Measurements from ENCODE around the gene NFATC2IP.
A peak's percentile ranks its signal among the peaks of the same experiment; 100 is the strongest.
"Not testable (repeated sequence)": the region's sequence is repeated elsewhere in the genome, so short reads cannot be mapped to it uniquely, and the experiment has no call there.

NFATC2IP gene

DNA sequence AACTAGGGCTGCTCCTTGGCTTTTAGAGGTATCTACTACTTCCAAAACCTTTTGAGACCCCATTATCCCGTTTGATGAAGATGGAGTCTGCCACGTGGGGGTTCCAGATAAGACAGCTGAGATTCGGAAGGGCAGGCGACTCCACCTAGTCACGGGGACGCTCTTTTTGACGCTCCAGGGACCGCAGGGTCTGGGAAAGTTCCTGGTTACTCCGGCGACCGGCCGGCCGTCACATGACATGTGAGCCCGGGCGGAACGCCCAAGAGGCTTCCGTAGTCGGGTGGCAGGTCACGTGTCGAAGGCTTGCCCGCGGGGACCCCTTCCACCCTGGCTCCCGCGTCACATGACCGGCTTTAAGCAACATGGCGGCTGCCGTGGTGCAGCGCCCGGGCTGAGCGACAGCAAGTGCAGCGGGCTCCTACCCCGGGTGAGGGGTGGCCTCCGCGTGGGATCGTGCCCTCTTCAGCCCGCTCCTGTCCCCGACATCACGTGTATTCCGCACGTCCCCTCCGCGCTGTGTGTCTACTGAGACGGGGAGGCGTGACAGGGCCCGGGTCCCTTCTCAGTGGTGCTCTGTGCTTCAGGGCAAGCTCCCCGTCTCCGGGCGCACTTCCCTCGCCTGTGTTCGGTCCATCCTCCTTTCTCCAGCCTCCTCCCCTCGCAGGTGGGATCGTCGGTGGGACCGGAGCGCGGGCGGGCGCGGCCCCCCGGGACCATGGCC, 23.9 kb downstream of the NFATC2IP start, which contains the start of gene SPNS1:
SPNS1 (plus strand) TSS at position 342 of the 721 bp plus-strand sequence; CDS start at position 716, 374 bp downstream.
- DNase-seq = peak; percentile 92 to 98 (median 96)

- DNase-seq = no peak
These were observed 24.4 kb downstream of the NFATC2IP start for GRCh38 chr16:28975158-28975599.

DNA sequence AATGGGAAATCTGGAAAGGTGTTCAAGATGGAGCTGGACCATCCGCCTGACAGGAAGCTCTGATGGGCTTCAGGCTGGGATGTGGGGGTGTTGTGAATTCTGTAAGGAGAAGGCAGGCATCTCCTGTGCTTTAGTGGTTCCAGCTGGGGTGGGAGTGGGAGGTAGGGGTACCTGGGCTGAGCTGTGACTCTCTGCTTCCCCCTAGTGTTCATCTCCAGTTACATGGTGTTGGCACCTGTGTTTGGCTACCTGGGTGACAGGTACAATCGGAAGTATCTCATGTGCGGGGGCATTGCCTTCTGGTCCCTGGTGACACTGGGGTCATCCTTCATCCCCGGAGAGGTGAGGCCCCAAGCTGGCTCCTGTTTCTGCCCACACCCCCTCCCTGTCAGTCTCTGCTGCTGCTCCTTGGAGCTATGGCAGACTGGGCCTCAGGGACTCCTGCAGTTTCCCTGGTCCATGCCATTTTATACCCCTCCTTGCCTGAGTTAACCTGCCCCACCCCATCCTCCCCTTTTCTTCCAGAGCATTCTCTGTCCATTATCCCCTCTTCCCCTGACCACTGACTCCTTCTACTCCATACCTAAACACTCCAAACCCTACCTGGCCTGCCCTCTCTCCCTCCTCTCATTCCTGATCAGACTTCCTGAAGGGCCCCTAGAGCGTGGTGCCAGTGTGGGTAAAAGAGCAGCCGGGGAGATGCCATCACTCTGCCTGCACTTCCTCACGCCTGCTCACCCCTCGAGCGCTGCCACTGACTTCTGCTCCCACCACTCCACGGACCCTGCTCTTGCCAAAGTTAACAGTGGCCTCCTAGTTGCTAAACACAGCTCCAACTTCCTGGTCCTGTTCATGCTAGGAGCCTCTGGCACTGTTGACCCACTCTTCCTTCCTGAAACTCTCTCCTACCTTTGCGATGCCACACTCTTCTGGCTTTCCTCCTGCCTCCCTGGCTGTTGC, 27.2 kb downstream of the NFATC2IP start:
- no peak for DNase-seq

DNA sequence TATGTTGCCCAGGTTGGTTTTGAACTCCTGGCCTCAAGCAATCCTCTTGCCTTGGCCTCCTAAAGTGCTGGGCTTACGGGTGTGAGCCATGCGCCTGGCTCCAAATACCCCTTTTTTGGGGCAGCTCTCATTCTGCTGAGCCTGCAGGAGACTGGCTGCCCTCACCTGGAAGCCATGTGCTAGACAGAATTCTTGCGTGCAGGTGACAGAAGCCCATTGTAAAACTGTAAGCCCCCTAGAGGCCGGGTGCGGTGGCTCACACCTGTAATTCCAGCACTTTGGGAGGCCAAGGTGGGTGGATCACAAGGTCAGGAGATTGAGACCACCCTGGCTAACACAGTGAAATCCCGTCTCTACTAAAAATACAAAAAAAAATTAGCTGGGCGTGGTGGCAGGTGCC, 29.6 kb downstream of the NFATC2IP start:
- not testable (repeated sequence) for DNase-seq

DNA sequence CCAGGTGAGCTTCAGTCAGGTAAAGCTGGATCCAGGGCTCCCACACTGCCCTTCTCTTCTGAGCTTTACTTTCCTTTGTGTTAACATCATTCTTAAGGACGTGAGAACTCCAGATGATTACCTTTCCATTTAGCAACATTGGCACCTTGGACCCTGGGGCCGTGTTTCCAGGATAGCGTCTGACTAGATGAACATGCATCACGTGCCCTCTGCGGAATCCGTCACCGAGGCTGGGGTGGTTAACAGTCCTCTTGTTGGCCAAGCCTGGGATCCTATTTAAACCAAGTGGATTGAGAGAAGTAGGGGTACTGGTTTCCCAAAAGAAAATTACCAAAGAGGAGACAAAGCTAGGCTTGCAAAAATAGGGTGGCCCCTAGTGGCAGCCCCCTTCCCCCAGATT, 30.2 kb downstream of the NFATC2IP start:
- no peak for DNase-seq

GRCh38 chr16:28981517-28981916, 30.8 kb downstream of the NFATC2IP start:
- no peak for DNase-seq

DNA sequence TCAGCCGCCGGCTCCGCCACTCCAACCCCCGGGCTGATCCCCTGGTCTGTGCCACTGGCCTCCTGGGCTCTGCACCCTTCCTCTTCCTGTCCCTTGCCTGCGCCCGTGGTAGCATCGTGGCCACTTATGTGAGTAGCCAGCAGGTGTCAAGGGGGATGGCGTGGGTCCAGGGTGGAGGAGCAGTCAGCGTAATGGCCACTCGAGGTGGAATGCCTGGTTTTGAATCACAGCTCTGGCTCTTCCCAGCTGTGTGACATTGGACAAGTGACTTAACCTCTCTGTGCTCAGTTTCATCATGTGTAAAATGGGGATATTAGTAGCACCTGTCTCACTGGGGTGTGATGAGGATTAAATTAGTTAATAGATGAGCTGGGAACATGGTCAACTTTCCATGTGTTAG, 31.7 kb downstream of the NFATC2IP start:
- DNase-seq = no peak

GRCh38 chr16:28982949-28983348, 32.2 kb downstream of the NFATC2IP start:
- DNase-seq = no peak

DNA sequence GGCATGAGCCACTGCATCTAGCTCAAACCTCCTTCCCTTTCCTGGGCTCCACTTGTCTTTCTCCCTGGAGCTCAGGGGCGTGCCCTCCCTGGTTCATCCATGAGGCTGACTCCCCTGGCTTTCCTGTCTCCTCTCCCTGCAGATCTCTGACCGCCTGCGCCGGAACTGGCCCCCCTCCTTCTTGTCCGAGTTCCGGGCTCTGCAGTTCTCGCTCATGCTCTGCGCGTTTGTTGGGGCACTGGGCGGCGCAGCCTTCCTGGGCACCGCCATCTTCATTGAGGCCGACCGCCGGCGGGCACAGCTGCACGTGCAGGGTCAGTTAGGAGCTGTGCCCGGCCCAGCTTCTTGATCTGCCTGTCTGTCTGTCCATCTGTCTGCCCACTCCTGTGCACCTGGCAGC, 32.9 kb downstream of the NFATC2IP start:
- no peak for DNase-seq

DNA sequence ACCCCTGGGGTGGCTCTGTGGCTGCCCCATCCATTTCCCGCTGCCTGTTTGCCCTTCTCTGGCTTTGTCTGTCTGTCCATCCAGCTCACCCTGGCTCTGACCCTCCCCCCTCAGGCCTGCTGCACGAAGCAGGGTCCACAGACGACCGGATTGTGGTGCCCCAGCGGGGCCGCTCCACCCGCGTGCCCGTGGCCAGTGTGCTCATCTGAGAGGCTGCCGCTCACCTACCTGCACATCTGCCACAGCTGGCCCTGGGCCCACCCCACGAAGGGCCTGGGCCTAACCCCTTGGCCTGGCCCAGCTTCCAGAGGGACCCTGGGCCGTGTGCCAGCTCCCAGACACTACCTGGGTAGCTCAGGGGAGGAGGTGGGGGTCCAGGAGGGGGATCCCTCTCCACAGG, 33.4 kb downstream of the NFATC2IP start:
- no peak for DNase-seq

GRCh38 chr16:28984619-28985135, 33.9 kb downstream of the NFATC2IP start, which contains the start of gene LAT:
LAT (plus strand) TSS chr16:28985052; CDS start chr16:28985418, 366 bp downstream.
- DNase-seq = no peak

GRCh38 chr16:28985211-28986041, 34.7 kb downstream of the NFATC2IP start:
- no peak for DNase-seq

- no peak for DNase-seq
These were observed 35.3 kb downstream of the NFATC2IP start for GRCh38 chr16:28986046-28986445.

GRCh38 chr16:28986492-28986891, 35.8 kb downstream of the NFATC2IP start:
- no peak for DNase-seq

GRCh38 chr16:28987170-28987853, 36.6 kb downstream of the NFATC2IP start:
- DNase-seq = no peak

- no peak for DNase-seq
These were observed 38.6 kb downstream of the NFATC2IP start for GRCh38 chr16:28989363-28989762.

DNA sequence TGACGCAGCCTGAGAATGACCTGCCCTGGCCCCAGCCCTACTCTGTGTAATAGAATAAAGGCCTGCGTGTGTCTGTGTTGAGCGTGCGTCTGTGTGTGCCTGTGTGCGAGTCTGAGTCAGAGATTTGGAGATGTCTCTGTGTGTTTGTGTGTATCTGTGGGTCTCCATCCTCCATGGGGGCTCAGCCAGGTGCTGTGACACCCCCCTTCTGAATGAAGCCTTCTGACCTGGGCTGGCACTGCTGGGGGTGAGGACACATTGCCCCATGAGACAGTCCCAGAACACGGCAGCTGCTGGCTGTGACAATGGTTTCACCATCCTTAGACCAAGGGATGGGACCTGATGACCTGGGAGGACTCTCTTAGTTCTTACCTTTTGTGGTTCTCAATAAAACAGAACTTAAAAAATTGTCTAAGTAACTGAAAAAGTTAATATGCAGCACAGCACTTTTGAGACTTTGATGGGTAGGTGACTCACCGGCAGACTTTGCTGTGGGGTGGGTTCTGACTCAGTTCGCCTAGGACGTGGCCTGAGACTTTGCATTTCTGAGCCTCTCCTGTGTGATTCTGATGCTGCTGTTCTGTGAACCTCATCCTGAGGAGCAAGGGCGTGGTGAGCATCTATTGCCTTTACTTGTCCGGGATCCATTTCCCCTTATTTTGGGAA, 39.8 kb downstream of the NFATC2IP start:
- DNase-seq = no peak

- no peak for DNase-seq
These were observed 41.0 kb downstream of the NFATC2IP start for GRCh38 chr16:28991687-28992086.

GRCh38 chr16:28992496-28992895, 41.8 kb downstream of the NFATC2IP start:
- no peak for DNase-seq

- no peak for DNase-seq
These were observed 48.1 kb downstream of the NFATC2IP start for GRCh38 chr16:28998837-28999236.

GRCh38 chr16:28999577-28999976, 48.8 kb downstream of the NFATC2IP start:
- DNase-seq = no peak
